BLaER1 (cell line): ENCODE data around the gene THBS2.
"Not testable (repeated sequence)": the region's sequence is repeated elsewhere in the genome, so short reads cannot be mapped to it uniquely, and the experiment has no call there.

Source experiments
- H3K27ac ChIP-seq: shearing (Covaris generic); formaldehyde crosslinking; 2 replicates; pipeline ENCODE4 v1.8.1; 2022
- H3K27me3 ChIP-seq: shearing (Covaris generic); formaldehyde crosslinking; 2 replicates; pipeline ENCODE4 v1.8.1; 2022
- H3K36me3 ChIP-seq: shearing (Covaris generic); formaldehyde crosslinking; 2 replicates; pipeline ENCODE4 v1.8.1; 2022
- H3K4me1 ChIP-seq: shearing (Covaris generic); formaldehyde crosslinking; 2 replicates; pipeline ENCODE4 v1.8.1; 2022
- H3K4me2 ChIP-seq: shearing (Covaris generic); formaldehyde crosslinking; 2 replicates; pipeline ENCODE4 v1.8.1; 2022
- H3K4me3 ChIP-seq: shearing (Covaris generic); formaldehyde crosslinking; 2 replicates; pipeline ENCODE4 v1.8.1; 2022
- H3K9ac ChIP-seq: shearing (Covaris generic); formaldehyde crosslinking; 2 replicates; pipeline ENCODE4 v1.8.1; 2022
- H3K9me3 ChIP-seq: shearing (Covaris generic); formaldehyde crosslinking; 2 replicates; pipeline ENCODE4 v1.8.1; 2022
- H4K20me1 ChIP-seq: shearing (Covaris generic); formaldehyde crosslinking; 2 replicates; pipeline ENCODE4 v1.8.1; 2022
- Cebpa-rat ChIP-seq: shearing (Covaris generic); IDR thresholded peaks from 2 replicates; pipeline ENCODE4 v1.8.1; 2022

THBS2 gene

DNA sequence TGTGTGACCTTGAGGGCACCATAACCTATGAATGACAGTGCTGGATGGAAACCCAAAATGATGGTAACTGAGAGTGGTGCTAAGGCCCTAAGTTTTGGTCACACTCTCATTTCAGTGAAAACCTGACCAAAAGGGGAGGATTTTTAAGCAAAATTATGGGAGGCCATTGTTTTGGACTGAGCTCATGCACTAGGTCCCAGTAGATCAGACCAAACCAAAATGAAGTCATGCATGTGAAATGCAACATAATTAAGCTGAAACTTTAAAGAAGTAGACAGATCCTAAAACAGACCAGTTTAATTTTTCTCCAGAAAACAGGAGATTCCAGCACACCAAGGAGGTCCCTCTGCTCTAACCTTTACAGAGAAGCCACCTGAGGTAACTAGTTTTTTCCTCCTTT is 24.0 kb upstream of the THBS2 start:
- no peak for TF ChIP-seq Cebpa-rat
- no peaks in the 10 kb centered on the region for H3K4me1 ChIP-seq
- no peak overlapping the region for H3K4me3 ChIP-seq
- no peak overlapping the region for H3K27ac ChIP-seq
- H4K20me1 ChIP-seq = no peaks in the 10 kb centered on the region
- no peak overlapping the region for H3K4me2 ChIP-seq
- no peaks in the 10 kb centered on the region for H3K27me3 ChIP-seq
- no peaks in the 10 kb centered on the region for H3K36me3 ChIP-seq
- no peak overlapping the region for H3K9ac ChIP-seq
- no peaks in the 10 kb centered on the region for H3K9me3 ChIP-seq

DNA sequence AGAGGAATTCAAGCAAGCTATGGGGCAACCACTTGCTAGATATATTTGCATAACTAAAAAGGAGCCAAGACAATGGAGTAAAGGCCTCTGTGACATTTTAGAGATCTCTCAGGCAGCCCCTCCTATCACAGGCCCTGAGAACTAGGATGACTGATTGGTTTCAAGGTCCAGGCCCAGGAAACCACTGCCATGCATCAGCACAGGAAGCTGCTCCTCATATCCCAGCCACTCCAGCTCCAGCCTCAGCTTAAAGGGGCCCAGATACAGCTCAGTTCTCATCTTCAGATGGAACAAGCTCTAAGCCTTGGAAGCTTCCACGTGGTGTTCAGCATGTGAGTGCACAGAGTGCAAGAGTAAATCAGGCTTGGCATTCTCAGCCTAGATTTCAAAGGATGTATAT is 21.1 kb upstream of the THBS2 start:
- Histone ChIP-seq H3K36me3 (no peaks in the 10 kb centered on the region), H3K27ac (no peak overlapping the region), H3K4me1 (peaks cover 11% of the 10 kb centered on the region), H3K27me3 (no peaks in the 10 kb centered on the region), H3K9ac (no peak overlapping the region), H3K9me3 (no peaks in the 10 kb centered on the region), H3K4me3 (no peak overlapping the region), H3K4me2 (no peak overlapping the region), H4K20me1 (no peaks in the 10 kb centered on the region)
- no peak for TF ChIP-seq Cebpa-rat

DNA sequence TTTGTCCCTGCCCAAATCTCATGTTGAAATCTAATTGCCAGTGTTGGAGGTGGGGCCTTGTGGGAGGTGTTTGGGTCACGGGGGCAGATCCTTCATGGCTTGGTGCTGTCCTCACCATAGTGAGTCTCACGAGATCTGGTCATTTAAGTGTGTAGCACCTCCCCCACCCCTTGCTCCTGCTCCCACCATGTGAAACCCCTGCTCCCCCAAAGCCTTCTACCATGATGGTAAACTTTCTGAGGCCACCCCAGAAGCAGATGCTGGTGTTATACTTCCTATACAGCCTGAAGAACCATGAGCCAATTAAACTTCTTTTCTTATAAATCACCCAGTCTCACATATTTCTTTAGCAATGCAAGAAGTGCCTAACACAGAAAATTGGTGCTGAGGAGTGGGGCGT is 19.9 kb upstream of the THBS2 start:
- TF ChIP-seq Cebpa-rat = no peak

DNA sequence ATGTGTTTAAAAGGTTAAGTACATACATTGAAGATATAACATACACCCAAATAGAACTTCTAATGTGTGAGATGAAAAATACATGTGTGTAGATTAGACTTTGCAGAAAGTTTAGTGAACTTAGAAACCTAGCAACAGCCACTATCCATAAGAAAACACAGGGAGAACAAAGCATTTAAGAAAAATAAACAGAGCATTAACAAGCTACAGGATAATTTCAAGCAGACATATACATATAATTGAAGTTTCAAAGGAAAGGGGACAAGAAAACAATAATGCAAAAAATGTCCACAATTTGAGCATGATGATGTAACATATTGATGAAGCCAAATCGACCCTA is 18.2 kb upstream of the THBS2 start:
- H3K27me3 ChIP-seq = no peaks in the 10 kb centered on the region
- H4K20me1 ChIP-seq = no peaks in the 10 kb centered on the region
- H3K27ac ChIP-seq = no peak overlapping the region
- H3K4me3 ChIP-seq = no peak overlapping the region
- no peak overlapping the region for H3K9ac ChIP-seq
- peaks cover 16% of the 10 kb centered on the region for H3K4me1 ChIP-seq
- no peak for TF ChIP-seq Cebpa-rat
- H3K36me3 ChIP-seq = no peaks in the 10 kb centered on the region
- no peaks in the 10 kb centered on the region for H3K9me3 ChIP-seq
- H3K4me2 ChIP-seq = no peak overlapping the region

More for the DNA sequence above, 19.9 kb upstream of the THBS2 start:
- H3K9ac ChIP-seq = no peak overlapping the region
- no peaks in the 10 kb centered on the region for H3K9me3 ChIP-seq
- peaks cover 16% of the 10 kb centered on the region for H3K4me1 ChIP-seq
- no peak overlapping the region for H3K4me3 ChIP-seq
- H3K27me3 ChIP-seq = no peaks in the 10 kb centered on the region
- no peaks in the 10 kb centered on the region for H4K20me1 ChIP-seq
- no peak overlapping the region for H3K4me2 ChIP-seq
- H3K36me3 ChIP-seq = no peaks in the 10 kb centered on the region
- H3K27ac ChIP-seq = no peak overlapping the region

DNA sequence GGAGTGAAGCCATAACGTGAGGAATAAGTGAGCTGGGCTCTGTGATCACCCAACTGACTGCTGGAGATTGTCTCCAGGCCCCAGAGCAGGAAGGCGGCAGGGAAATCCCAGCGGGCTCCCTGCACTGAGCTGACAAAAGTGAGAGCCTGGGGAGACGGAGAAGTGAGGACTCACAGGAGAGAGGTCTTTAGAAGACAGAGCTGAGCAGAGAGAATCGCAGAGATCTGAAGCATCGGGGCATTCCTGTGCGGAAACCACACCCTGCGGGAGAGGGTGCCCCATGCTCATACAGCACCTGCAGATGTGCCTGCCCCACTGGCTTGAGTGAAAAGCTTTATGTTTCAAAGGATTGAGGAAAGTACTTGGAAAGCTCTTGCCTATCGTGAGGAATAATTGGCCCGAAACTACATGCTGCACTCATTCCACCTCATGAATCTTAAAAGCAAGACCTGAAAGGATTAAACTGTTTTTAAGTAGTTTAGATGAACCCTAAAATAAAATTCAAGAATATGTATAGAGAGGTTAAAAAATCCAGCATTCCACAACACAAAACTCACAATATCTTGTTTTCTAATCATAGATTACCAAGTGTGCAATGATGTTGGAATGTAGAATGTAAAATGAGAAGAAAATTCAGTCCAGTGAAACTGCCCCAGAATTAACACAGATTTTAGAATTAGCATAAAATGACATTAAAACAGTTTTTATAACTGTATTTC is 17.7 kb upstream of the THBS2 start:
- no peak overlapping the region for H3K27ac ChIP-seq
- H3K9ac ChIP-seq = no peak overlapping the region
- no peaks in the 10 kb centered on the region for H3K36me3 ChIP-seq
- H4K20me1 ChIP-seq = no peaks in the 10 kb centered on the region
- H3K9me3 ChIP-seq = no peaks in the 10 kb centered on the region
- H3K4me1 ChIP-seq = peaks cover 16% of the 10 kb centered on the region
- TF ChIP-seq Cebpa-rat = no peak
- peak overlapping the region; percentile 55 for H3K4me2 ChIP-seq
- no peaks in the 10 kb centered on the region for H3K27me3 ChIP-seq
- H3K4me3 ChIP-seq = no peak overlapping the region

DNA sequence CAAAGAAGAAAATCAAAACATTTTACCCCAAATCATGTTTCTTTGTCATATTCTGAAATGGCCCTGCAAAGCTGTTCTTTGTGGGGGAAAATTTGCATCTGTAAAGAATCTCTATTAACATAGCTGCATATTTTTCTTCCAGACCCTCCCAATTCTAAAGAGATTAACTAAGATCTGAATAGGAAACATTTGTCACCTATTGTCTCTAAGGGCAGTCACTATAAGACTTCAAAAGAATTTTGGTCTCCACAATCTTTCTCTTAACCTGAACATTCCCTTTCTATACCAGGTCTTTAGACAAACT is 16.4 kb upstream of the THBS2 start:
- Histone ChIP-seq H3K4me1 (peaks cover 16% of the 10 kb centered on the region), H3K4me2 (peak overlapping the region; percentile 7; the same call in 1 of the 2 replicates)
- not testable (repeated sequence) for H3K27me3 ChIP-seq, H3K4me3 ChIP-seq, H3K27ac ChIP-seq, H3K9ac ChIP-seq, H3K9me3 ChIP-seq, H3K36me3 ChIP-seq, H4K20me1 ChIP-seq

DNA sequence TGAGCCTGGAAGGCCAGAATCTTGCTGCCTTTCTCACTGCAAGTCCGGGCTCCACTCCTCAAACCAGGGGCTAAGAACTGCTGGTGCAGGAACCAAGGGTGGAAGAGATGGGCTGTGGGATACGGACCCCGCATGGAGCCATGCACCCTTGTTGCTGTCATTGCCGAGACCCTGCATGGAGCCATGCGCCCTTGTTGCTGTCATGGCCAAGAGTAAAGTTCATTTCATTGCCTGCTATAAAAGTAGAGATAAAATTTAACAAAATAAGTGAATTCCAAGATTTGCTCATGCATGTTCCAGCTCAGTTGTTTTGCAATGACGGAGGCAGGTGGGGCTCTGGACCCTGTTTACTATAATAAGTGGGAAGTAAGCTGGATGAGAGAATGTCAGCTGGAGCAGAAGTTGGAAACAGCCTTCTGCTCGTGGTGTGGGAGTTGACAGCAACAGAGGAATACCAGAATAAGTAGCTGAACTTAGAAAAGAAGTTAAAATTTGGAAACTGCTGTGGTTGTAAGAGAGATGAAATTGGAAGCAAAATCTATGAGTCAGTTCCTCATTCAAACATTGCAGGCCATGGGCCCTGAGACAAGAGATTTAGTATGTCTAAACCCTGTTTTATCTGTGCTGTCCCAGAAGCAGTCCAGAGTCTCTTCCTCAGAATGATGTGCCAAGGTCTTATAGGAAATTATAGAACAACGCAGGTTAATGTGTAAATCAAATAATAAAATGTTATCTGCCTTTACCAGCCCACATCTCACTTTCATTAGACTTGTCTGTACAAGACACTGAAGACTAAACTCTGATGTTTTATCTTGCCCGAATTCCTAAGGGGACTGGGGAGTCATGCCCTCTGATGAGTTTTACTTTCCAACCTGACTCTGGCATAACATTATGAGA is 15.8 kb upstream of the THBS2 start:
- Histone ChIP-seq H3K9me3 (no peaks in the 10 kb centered on the region), H3K27ac (no peak overlapping the region), H3K9ac (no peak overlapping the region), H3K4me3 (no peak overlapping the region), H3K36me3 (no peaks in the 10 kb centered on the region), H3K27me3 (no peaks in the 10 kb centered on the region), H4K20me1 (no peaks in the 10 kb centered on the region), H3K4me2 (peak overlapping the region; percentile 7; the same call in 1 of the 2 replicates), H3K4me1 (peaks cover 16% of the 10 kb centered on the region)
- no peak for TF ChIP-seq Cebpa-rat

DNA sequence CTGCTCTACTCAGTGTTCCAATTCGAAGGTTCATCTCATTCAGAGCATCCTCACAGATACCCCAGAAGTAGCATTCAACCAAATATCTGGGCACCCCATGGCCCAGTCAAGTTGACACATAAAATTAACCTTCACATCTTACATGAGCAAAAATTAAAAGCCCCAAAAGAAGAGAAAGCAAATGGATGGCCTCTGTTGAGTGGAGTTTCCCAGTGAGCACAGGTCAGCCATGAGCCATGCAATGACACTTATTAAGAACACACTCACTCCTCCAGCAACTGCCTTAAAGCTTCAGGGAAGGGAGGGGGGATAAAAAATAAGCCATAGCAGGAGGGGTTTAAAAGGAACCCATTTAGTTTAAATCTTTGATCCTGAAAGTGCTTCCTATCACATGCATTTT is 14.6 kb upstream of the THBS2 start:
- H3K4me1 ChIP-seq = peaks cover 22% of the 10 kb centered on the region
- H3K36me3 ChIP-seq = no peaks in the 10 kb centered on the region
- H4K20me1 ChIP-seq = no peaks in the 10 kb centered on the region
- no peaks in the 10 kb centered on the region for H3K9me3 ChIP-seq
- H3K27me3 ChIP-seq = no peaks in the 10 kb centered on the region
- no peak for TF ChIP-seq Cebpa-rat
- H3K9ac ChIP-seq = no peak overlapping the region
- no peak overlapping the region for H3K4me3 ChIP-seq
- H3K27ac ChIP-seq = no peak overlapping the region
- H3K4me2 ChIP-seq = no peak overlapping the region

DNA sequence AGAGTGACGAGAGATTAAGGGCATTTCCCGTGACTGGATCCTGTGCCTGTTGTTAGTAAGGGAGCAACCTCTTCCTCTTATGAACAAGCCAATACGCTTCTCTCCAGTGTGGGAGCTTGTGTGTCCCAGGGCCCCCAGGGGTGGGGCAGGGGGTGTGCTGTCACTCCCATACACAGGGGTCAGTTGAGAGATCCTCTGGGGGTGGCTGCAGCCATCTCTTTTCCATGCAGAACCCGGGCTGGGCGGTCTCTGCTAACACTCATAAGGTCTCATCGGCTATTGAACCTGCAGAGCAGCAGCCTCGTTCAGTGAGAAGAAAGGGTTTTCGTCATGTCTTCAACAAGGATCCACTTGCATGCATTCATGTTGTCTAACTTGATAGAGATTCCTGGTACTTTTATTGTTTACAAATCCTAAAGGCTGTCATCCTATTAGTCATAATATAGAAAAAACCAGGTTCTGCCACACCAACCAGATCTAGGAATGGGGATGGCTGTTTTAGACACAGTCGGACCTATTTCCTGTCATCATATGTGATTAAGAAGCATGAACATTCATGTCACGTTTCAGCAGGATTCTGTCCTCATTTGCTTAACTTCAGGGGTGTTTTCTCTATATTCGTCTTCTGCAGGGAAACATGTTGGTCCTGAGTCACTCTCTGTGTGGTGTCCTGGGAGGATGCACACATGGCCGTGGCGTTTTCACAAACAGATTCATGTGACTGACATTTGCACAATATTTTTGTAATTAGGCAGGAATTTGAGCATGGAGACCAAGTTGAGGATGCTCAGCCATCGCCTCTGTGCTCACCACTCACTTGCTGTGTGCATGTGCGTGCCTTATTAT is 13.3 kb upstream of the THBS2 start:
- Histone ChIP-seq H3K4me1 (peaks cover 25% of the 10 kb centered on the region), H3K9me3 (no peaks in the 10 kb centered on the region), H3K36me3 (no peaks in the 10 kb centered on the region), H3K9ac (no peak overlapping the region), H4K20me1 (no peaks in the 10 kb centered on the region), H3K27ac (no peak overlapping the region), H3K4me3 (no peak overlapping the region), H3K27me3 (no peaks in the 10 kb centered on the region), H3K4me2 (no peak overlapping the region)
- no peak for TF ChIP-seq Cebpa-rat

DNA sequence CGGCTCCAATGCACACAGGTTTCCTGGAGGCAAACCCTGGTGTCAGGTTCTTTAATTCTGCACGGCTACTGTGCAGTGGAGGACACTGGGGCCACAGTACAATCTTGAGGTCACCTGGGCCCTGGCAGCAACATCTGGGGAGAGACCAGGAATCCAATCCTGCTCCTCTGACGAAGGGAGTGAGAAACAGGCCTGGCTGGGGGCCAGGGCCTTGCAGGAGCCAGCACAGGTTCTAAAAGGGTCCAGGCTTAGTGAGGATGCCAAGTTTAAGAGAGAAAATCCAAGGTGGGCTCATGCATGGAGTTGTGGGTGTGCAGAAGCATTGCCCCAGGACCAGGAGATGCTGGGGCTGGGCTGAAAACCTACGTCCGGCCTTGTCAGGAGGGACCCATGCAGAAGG is 12.6 kb upstream of the THBS2 start:
- H3K4me1 ChIP-seq = peaks cover 22% of the 10 kb centered on the region
- no peak overlapping the region for H3K27ac ChIP-seq
- no peak overlapping the region for H3K4me3 ChIP-seq
- no peak for TF ChIP-seq Cebpa-rat
- no peaks in the 10 kb centered on the region for H4K20me1 ChIP-seq
- H3K36me3 ChIP-seq = no peaks in the 10 kb centered on the region
- no peak overlapping the region for H3K9ac ChIP-seq
- no peaks in the 10 kb centered on the region for H3K27me3 ChIP-seq
- no peaks in the 10 kb centered on the region for H3K9me3 ChIP-seq
- H3K4me2 ChIP-seq = no peak overlapping the region
